Lower lobe of right lung (tissue), 2 donors: ENCODE measurements around the gene CADPS2. TPM values are rescaled to one million over a fixed set of nuclear protein-coding genes. Genes with fewer than 3 reads are reported as not detected.
"Not testable (repeated sequence)": the region's sequence is repeated elsewhere in the genome, so short reads cannot be mapped to it uniquely, and the experiment has no call there.

Experiments used
- ATAC-seq, 2 donors: fragments of 200-7000 bp; cut with Tn5 transposase; one replicate each; pipeline ENCODE4 v1.9.1; 2020 to 2022; ENCODE audit warnings: mild to moderate bottlenecking in 2 of 2, moderate library complexity in 2 of 2
- DNase-seq: peaks from one replicate; pipeline ENCODE4 v3.0.0-alpha.2; 2020
- H3K27ac ChIP-seq: fragments of 200-600 bp; one replicate; pipeline ENCODE4 v1.8.0; 2022
- H3K27me3 ChIP-seq: fragments of 200-600 bp; one replicate; pipeline ENCODE4 v1.8.0; 2022; ENCODE audit warnings: low read depth
- H3K36me3 ChIP-seq: fragments of 200-600 bp; one replicate; pipeline ENCODE4 v1.8.0; 2022; ENCODE audit warnings: mild to moderate bottlenecking
- H3K4me1 ChIP-seq: fragments of 200-600 bp; one replicate; pipeline ENCODE4 v1.8.0; 2022
- H3K4me3 ChIP-seq: fragments of 200-600 bp; one replicate; pipeline ENCODE4 v1.8.0; 2022; ENCODE audit warnings: mild to moderate bottlenecking
- H3K9me3 ChIP-seq: fragments of 200-600 bp; one replicate; pipeline ENCODE4 v1.8.0; 2022
- CTCF ChIP-seq: fragments of 200-600 bp; IDR thresholded peaks from one replicate; pipeline ENCODE4 v1.8.0; 2022; ENCODE audit warnings: antibody characterized with exemption, mild to moderate bottlenecking
- intact Hi-C: fragments of 100-400 bp; cut with DNase I; formaldehyde crosslinking; loops from one replicate; pipeline ENCODE4 v1.11.0; 2022
- total RNA-seq: library from RNA; stranded (reverse); fragmentation: NEBNext Ultra II Directional; extraction: Animal tissue kit (Norgen Biotek cat#: 25700); gene quantifications from one replicate; pipeline ENCODE4 v1.2.1, GENCODE V29; 2021
- donor health status: DM: no; HTN: yes; CAD: no; lungs with severe emphysema.

CADPS2 gene
- total RNA-seq, 1 donor from 2014 or later = 41.1 TPM

- TF ChIP-seq CTCF = no peak
- intact Hi-C loops = no loop called here
- DNase-seq (no peak), ATAC-seq (peak in 1 of 2 donors; percentile 19)
- Histone ChIP-seq H3K9me3 (no peaks in the 10 kb centered on the region), H3K27me3 (no peaks in the 10 kb centered on the region), H3K36me3 (no peaks in the 10 kb centered on the region), H3K4me1 (no peaks in the 10 kb centered on the region), H3K27ac (no peak overlapping the region), H3K4me3 (no peak overlapping the region)
Observed at GRCh38 chr7:122682815-122683550, 203.3 kb downstream of the CADPS2 start.

- intact Hi-C loops, H3K27me3 ChIP-seq, H3K9me3 ChIP-seq, H3K4me1 ChIP-seq, ATAC-seq, DNase-seq, H3K36me3 ChIP-seq, H3K27ac ChIP-seq, H3K4me3 ChIP-seq: not testable (repeated sequence)
Observed at GRCh38 chr7:122681186-122681585, 205.1 kb downstream of the CADPS2 start.

GRCh38 chr7:122679813-122680212, 206.4 kb downstream of the CADPS2 start:
- intact Hi-C loops = no loop called here
- Histone ChIP-seq H3K27ac (peak overlapping the region; percentile 43), H3K9me3 (no peaks in the 10 kb centered on the region), H3K4me3 (no peak overlapping the region), H3K36me3 (no peaks in the 10 kb centered on the region), H3K27me3 (no peaks in the 10 kb centered on the region), H3K4me1 (peaks cover 5% of the 10 kb centered on the region)
- DNase-seq (no peak), ATAC-seq (no peak)
- TF ChIP-seq CTCF = no peak

GRCh38 chr7:122679269-122679709, 207.0 kb downstream of the CADPS2 start:
- intact Hi-C loops, H3K36me3 ChIP-seq, DNase-seq: not testable (repeated sequence)

GRCh38 chr7:122677149-122677548, 209.1 kb downstream of the CADPS2 start:
- no peak overlapping the region for H3K27ac ChIP-seq
- H3K36me3 ChIP-seq = no peaks in the 10 kb centered on the region
- no peak overlapping the region for H3K4me3 ChIP-seq
- intact Hi-C loops = no loop called here
- H3K9me3 ChIP-seq = no peaks in the 10 kb centered on the region
- no peak for TF ChIP-seq CTCF
- ATAC-seq = no peak
- DNase-seq = no peak
- H3K27me3 ChIP-seq = no peaks in the 10 kb centered on the region
- peaks cover 11% of the 10 kb centered on the region for H3K4me1 ChIP-seq

More at GRCh38 chr7:122679269-122679709, 207.0 kb downstream of the CADPS2 start:
- not testable (repeated sequence) for H3K4me1 ChIP-seq, H3K4me3 ChIP-seq, H3K9me3 ChIP-seq, H3K27me3 ChIP-seq
- H3K27ac ChIP-seq = peak overlapping the region; percentile 43
- ATAC-seq = peak; percentile 35 to 69

GRCh38 chr7:122676466-122676865, 209.8 kb downstream of the CADPS2 start:
- TF ChIP-seq CTCF = no peak
- no peak overlapping the region for H3K4me3 ChIP-seq
- no peaks in the 10 kb centered on the region for H3K9me3 ChIP-seq
- ATAC-seq = no peak
- H3K27me3 ChIP-seq = no peaks in the 10 kb centered on the region
- H3K27ac ChIP-seq = no peak overlapping the region
- H3K4me1 ChIP-seq = peaks cover 11% of the 10 kb centered on the region
- H3K36me3 ChIP-seq = no peaks in the 10 kb centered on the region
- DNase-seq = no peak
- intact Hi-C loops = no loop called here
